Measurements from ENCODE around the gene CPN2. TPM values are rescaled to one million over a fixed set of nuclear protein-coding genes. Genes with fewer than 3 reads are reported as not detected.

CPN2 gene
- total RNA-seq, 1 experiment from 2014 or later, result not detected

DNA sequence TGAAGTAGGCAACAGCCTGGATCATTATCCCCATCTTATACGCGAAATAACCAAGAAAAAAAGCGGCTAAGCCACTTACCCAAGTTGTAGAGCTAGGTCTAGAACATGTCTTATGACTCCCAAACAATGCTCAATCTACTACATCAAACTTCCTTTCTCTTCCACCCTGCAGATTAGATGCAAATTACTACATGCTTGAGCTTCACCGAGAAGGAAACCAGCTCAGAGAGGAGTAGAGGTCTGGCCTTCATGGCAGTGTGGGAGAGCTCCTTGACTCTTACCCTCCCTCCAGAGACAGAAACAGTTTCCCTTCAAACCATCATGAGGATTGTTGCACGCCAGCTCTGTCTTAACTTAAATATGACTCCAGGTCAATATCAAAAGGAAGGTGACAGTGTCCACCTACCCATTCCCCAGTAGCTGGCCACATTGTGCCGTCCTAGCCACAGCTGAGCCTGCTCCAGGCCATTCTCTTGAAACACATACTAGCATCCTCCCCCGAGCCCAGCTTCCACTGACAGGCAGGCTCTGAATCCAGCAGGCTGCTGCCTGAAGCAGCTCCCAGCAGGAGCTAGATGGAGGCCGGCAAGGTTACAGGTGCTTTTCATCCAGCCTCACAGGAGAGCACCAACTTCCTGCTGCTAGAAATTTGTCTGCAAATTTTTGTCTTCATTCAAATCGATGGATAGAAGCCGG, 56.8 kb downstream of the CPN2 start:
- Histone ChIP-seq H3K18ac (ENCODE audit: insufficient read length, low read depth, low read length) (no peak overlapping the region), H4K8ac (replicated peaks; ENCODE audit: insufficient read length, low read depth, low read length) (no peak overlapping the region), H2AK5ac (ENCODE audit: insufficient read length, low read length) (no peak overlapping the region), H2BK5ac (ENCODE audit: insufficient read length, low read length) (no peak overlapping the region), H3T11ph (ENCODE audit: low read length) (no peak overlapping the region), H3K79me2 (ENCODE audit: insufficient read depth, low read length) (no peaks in the 10 kb centered on the region), H3K9ac (ENCODE audit: extremely low read depth, insufficient read length, low read length) (no peak overlapping the region), H3K27ac (ENCODE audit: insufficient read length, low read depth, low read length) (no peak overlapping the region), H3K14ac (ENCODE audit: insufficient read depth, low read length) (no peak overlapping the region), H2BK15ac (ENCODE audit: low read depth, low read length) (no peak overlapping the region), H3K27me3 (ENCODE audit: insufficient read depth, low read length) (no peaks in the 10 kb centered on the region), H3K4me1 (ENCODE audit: insufficient read depth, low read length) (0 out of 2 replicates have a peak, but pooled peaks cover 2% of the 10 kb centered on the region), H3K9me3 (ENCODE audit: control insufficient read depth, low read depth, low read length) (no peaks in the 10 kb centered on the region), H3K4me2 (ENCODE audit: insufficient read depth, insufficient read length, low read length) (no peak overlapping the region), H2BK20ac (ENCODE audit: low read depth, low read length, poor library complexity, severe bottlenecking) (no peak overlapping the region), H2BK12ac (ENCODE audit: insufficient read length, low read depth, low read length) (no peak overlapping the region), H4K91ac (ENCODE audit: insufficient read length, low read depth, low read length) (no peak overlapping the region), H3K23ac (ENCODE audit: insufficient read length, low read depth, low read length) (no peak overlapping the region), H3K56ac (ENCODE audit: insufficient read length, low read depth, low read length) (no peak overlapping the region), H3K79me1 (ENCODE audit: insufficient read depth, low read depth, low read length, poor library complexity, severe bottlenecking) (no peaks in the 10 kb centered on the region), H3K4ac (ENCODE audit: low read depth, low read length) (no peak overlapping the region), H4K20me1 (ENCODE audit: control insufficient read depth, insufficient read depth, insufficient read length) (no peaks in the 10 kb centered on the region), H3K23me2 (ENCODE audit: insufficient read length, low read depth, low read length, poor library complexity, severe bottlenecking) (peaks cover 8% of the 10 kb centered on the region), H4K5ac (ENCODE audit: insufficient read length, low read depth, low read length) (no peak overlapping the region), H2AFZ (ENCODE audit: low read length) (no peak overlapping the region), H2BK120ac (ENCODE audit: low read depth, low read length, poor library complexity, severe bottlenecking) (no peak overlapping the region)
- peaks cover 11% of the 10 kb centered on the region for H3K27me3 Mint-ChIP-seq (ENCODE audit: low read depth)
- H3K4me3 Mint-ChIP-seq, result no peak overlapping the region
- no CpG with 5 or more reads among the region's 10 CpGs for WGBS (ENCODE audit: extremely low coverage, insufficient read length, low lambda C conversion rate)
- H3K36me3 Mint-ChIP-seq (ENCODE audit: insufficient read depth in 1 of 3, low read depth in 3 of 3), result peaks cover 0 to 16% (median 2%) of the 10 kb centered on the region in 3 experiments; a peak in 5 of 7 replicates
- TF ChIP-seq, protein P1, sequence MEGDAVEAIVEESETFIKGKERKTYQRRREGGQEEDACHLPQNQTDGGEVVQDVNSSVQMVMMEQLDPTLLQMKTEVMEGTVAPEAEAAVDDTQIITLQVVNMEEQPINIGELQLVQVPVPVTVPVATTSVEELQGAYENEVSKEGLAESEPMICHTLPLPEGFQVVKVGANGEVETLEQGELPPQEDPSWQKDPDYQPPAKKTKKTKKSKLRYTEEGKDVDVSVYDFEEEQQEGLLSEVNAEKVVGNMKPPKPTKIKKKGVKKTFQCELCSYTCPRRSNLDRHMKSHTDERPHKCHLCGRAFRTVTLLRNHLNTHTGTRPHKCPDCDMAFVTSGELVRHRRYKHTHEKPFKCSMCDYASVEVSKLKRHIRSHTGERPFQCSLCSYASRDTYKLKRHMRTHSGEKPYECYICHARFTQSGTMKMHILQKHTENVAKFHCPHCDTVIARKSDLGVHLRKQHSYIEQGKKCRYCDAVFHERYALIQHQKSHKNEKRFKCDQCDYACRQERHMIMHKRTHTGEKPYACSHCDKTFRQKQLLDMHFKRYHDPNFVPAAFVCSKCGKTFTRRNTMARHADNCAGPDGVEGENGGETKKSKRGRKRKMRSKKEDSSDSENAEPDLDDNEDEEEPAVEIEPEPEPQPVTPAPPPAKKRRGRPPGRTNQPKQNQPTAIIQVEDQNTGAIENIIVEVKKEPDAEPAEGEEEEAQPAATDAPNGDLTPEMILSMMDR (conservative IDR thresholded peaks at IDR 0.05), result no peak
- peaks cover 40 to 42% of the 10 kb centered on the region in 2 experiments for H3K4me1 Mint-ChIP-seq
- peak overlapping the region; percentile 30 to 94 (median 72); a peak in 4 of 7 replicates for H3K27ac Mint-ChIP-seq
- H3K9me3 Mint-ChIP-seq, result peaks cover 7 to 9% of the 10 kb centered on the region in 2 experiments
- peak; percentile 82 for DNase-seq

Measured in H9 (cell line).